Lung (tissue), 12 donors: Measurements from ENCODE around the gene PDE8A. TPM values are rescaled to one million over a fixed set of nuclear protein-coding genes. Genes with fewer than 3 reads are reported as not detected.

Experiments used
- ATAC-seq: fragments of 200-7000 bp; cut with Tn5 transposase; one replicate; pipeline ENCODE4 v1.9.1; 2020; ENCODE audit warnings: moderate number of reproducible peaks; ENCODE audit not compliant: insufficient read depth, low FRiP score
- DNase-seq, 3 donors: peaks; one replicate each; pipeline ENCODE4 v3.0.0-alpha.2; 2013 to 2017
- H3K27ac ChIP-seq, 2 donors: one replicate each; pipeline ENCODE4 v1.5.1; 2013; ENCODE audit warnings: mild to moderate bottlenecking in 2 of 2, moderate library complexity in 2 of 2, control low read depth in 1 of 2, inconsistent platforms in 1 of 2, low read depth in 1 of 2, low read length in 1 of 2
- H3K27me3 ChIP-seq, 3 donors: one replicate each; pipeline ENCODE4 v1.5.1; 2013; ENCODE audit warnings: low read length in 2 of 3; ENCODE audit not compliant: control insufficient read depth in 3 of 3, insufficient read depth in 3 of 3
- H3K36me3 ChIP-seq, 4 donors: one replicate each; pipeline ENCODE4 v1.5.1; 2013; ENCODE audit warnings: low read length in 4 of 4, mild to moderate bottlenecking in 1 of 4, moderate library complexity in 1 of 4; ENCODE audit not compliant: control insufficient read depth in 4 of 4, insufficient read depth in 4 of 4
- H3K4me1 ChIP-seq, 5 donors: one replicate each; pipeline ENCODE4 v1.5.1; 2013; ENCODE audit warnings: low read length in 5 of 5, mild to moderate bottlenecking in 2 of 5, moderate library complexity in 1 of 5; ENCODE audit not compliant: control insufficient read depth in 5 of 5, insufficient read depth in 5 of 5
- H3K4me3 ChIP-seq: one replicate; pipeline ENCODE4 v1.5.1; 2013; ENCODE audit warnings: mild to moderate bottlenecking, control low read depth, moderate library complexity
- H3K9ac ChIP-seq, 2 donors: one replicate each; pipeline ENCODE4 v1.5.1; 2013; ENCODE audit warnings: low read length in 2 of 2, control low read depth in 1 of 2; ENCODE audit not compliant: insufficient read depth in 1 of 2
- H3K9me3 ChIP-seq, 4 donors: one replicate each; pipeline ENCODE4 v1.5.1; 2013; ENCODE audit warnings: low read length in 3 of 4, mild to moderate bottlenecking in 1 of 4, moderate library complexity in 1 of 4; ENCODE audit not compliant: control insufficient read depth in 4 of 4, insufficient read depth in 3 of 4
- WGBS, 2 donors: extraction: QIAGEN DNeasy Blood & Tissue Kit; methylation state at CpG; one replicate each; pipeline ENCODE4 v1.1.7; 2013; 5-methylcytosine and 5-hydroxymethylcytosine counted together
- polyA plus RNA-seq, 2 donors: library from polyadenylated mRNA; stranded (reverse); fragments of 200-250 nt; gene quantifications; one replicate each; pipeline ENCODE4 v1.2.1, GENCODE V29; 2013
- total RNA-seq, 2 donors: library from RNA; depleted of rRNA in 1 of 2; stranded (reverse); fragments of >200 nt in 1 of 2; gene quantifications; one replicate each; pipeline ENCODE4 v1.2.1, GENCODE V29; 2014 to 2021
- TF ChIP-seq, protein P1 (sequence below): IDR thresholded peaks from 2 replicates; pipeline ENCODE4 v1.5.1; 2012; ENCODE audit warnings: mild to moderate bottlenecking; ENCODE audit errors: control extremely low read depth, extremely low read depth
- donor health status: control.
- donor health status: control.
- donor health status: Bipolar disorder and iron deficiency.
- donor health status: healthy.
- donor health status: DM: yes; HTN: yes; CAD: no.

Gene PDE8A
- total and polyA plus RNA-seq, 4 donors = 13.7 to 87.7 (median 33.5) TPM

DNA sequence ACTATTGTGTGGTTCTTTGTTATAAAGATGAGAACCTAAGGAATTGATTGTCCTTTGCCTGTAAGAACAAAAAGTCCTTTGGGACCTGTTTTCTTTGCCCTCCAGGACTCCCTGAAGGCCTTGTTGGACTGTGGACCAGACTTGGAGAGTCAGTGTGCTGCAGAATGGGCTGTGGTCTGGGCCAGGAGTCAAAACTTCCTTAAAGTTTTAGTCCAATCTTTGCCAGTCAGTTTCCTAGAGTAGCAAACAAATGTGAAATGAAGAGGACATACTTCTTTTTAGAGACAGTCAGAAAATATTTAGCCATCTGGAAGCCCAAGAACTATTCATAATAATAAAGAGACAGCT is 45.4 kb downstream of the PDE8A start:
- Histone ChIP-seq H3K27me3 (no peaks in the 10 kb centered on the region), H3K9me3 (no peaks in the 10 kb centered on the region), H3K27ac (no peak overlapping the region), H3K9ac (no peak overlapping the region), H3K4me3 (no peak overlapping the region), H3K36me3 (no peaks in the 10 kb centered on the region), H3K4me1 (peaks cover 9 to 39% (median 12%) of the 10 kb centered on the region in 5 donors)
- no peak for ATAC-seq
- TF ChIP-seq, protein P1, sequence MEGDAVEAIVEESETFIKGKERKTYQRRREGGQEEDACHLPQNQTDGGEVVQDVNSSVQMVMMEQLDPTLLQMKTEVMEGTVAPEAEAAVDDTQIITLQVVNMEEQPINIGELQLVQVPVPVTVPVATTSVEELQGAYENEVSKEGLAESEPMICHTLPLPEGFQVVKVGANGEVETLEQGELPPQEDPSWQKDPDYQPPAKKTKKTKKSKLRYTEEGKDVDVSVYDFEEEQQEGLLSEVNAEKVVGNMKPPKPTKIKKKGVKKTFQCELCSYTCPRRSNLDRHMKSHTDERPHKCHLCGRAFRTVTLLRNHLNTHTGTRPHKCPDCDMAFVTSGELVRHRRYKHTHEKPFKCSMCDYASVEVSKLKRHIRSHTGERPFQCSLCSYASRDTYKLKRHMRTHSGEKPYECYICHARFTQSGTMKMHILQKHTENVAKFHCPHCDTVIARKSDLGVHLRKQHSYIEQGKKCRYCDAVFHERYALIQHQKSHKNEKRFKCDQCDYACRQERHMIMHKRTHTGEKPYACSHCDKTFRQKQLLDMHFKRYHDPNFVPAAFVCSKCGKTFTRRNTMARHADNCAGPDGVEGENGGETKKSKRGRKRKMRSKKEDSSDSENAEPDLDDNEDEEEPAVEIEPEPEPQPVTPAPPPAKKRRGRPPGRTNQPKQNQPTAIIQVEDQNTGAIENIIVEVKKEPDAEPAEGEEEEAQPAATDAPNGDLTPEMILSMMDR = no peak
- no peak for DNase-seq

- Histone ChIP-seq H3K27me3 (no peaks in the 10 kb centered on the region), H3K9ac (no peak overlapping the region), H3K4me1 (peaks cover 9 to 39% (median 12%) of the 10 kb centered on the region in 5 donors), H3K9me3 (no peaks in the 10 kb centered on the region), H3K27ac (no peak overlapping the region), H3K4me3 (no peak overlapping the region), H3K36me3 (no peaks in the 10 kb centered on the region)
- ATAC-seq = no peak
- TF ChIP-seq, protein P1 = no peak
- DNase-seq = no peak
- WGBS, 2 donors = 40 to 69% methylated on average over 4 of the region's 4 CpGs
Observed at GRCh38 chr15:85027421-85027820, 45.8 kb downstream of the PDE8A start.

GRCh38 chr15:85028416-85028815 is 46.8 kb downstream of the PDE8A start:
- Histone ChIP-seq H3K9ac (no peak overlapping the region), H3K4me1 (peaks cover 9 to 45% (median 12%) of the 10 kb centered on the region in 5 donors), H3K36me3 (no peaks in the 10 kb centered on the region), H3K4me3 (no peak overlapping the region), H3K27me3 (no peaks in the 10 kb centered on the region), H3K27ac (no peak overlapping the region), H3K9me3 (no peaks in the 10 kb centered on the region)
- TF ChIP-seq, protein P1 = no peak
- ATAC-seq (no peak), DNase-seq (no peak)
- WGBS, 2 donors = 93 to 96% methylated on average over 6 of the region's 6 CpGs

- Histone ChIP-seq H3K27ac (no peak overlapping the region), H3K36me3 (no peaks in the 10 kb centered on the region), H3K4me3 (no peak overlapping the region), H3K9me3 (no peaks in the 10 kb centered on the region), H3K4me1 (peaks cover 9 to 45% (median 12%) of the 10 kb centered on the region in 5 donors), H3K9ac (no peak overlapping the region), H3K27me3 (no peaks in the 10 kb centered on the region)
- 78 to 79% methylated on average over 5 of the region's 5 CpGs for WGBS, 2 donors
- no peak for ATAC-seq
- TF ChIP-seq, protein P1 = no peak
- DNase-seq = no peak
Observed at GRCh38 chr15:85029221-85029620, 47.6 kb downstream of the PDE8A start.
